Pulmonary artery endothelial cell (primary cell): ENCODE results near the gene RPS6KA4. TPM values are rescaled to one million over a fixed set of nuclear protein-coding genes. Genes with fewer than 3 reads are reported as not detected.
"Not testable (repeated sequence)": the region's sequence is repeated elsewhere in the genome, so short reads cannot be mapped to it uniquely, and the experiment has no call there.

Experiments used
- DNase-seq: peaks from one replicate; pipeline ENCODE4 v3.0.0-alpha.2; 2011; ENCODE audit warnings: low read depth, low spot score
- total RNA-seq: library from RNA; depleted of rRNA; stranded (reverse); fragments of >200 nt; gene quantifications from 2 replicates; pipeline ENCODE4 v1.2.3, GENCODE V29; 2014

The RPS6KA4 gene
- total RNA-seq, 1 donor from 2014 or later: 46.7 TPM

DNA sequence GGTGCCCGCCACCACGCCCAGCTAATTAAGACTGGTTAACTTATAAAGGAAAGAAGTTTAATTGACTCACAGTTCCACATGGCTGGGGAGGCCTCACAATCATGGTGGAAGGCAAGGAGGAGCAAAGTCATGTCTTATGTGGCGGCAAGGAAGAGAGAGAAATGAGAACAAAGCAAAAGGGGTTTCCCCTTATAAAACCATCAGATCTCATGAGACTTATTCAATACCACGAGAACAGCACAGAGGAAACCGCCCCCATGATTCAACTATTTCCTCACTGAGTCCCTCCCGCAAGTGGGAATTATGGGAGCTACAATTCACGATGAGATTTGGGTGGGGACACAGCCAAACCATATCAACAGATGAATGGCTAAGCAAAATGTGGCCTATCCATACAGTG lies 59.3 kb downstream of the RPS6KA4 start:
- DNase-seq: not testable (repeated sequence)

DNA sequence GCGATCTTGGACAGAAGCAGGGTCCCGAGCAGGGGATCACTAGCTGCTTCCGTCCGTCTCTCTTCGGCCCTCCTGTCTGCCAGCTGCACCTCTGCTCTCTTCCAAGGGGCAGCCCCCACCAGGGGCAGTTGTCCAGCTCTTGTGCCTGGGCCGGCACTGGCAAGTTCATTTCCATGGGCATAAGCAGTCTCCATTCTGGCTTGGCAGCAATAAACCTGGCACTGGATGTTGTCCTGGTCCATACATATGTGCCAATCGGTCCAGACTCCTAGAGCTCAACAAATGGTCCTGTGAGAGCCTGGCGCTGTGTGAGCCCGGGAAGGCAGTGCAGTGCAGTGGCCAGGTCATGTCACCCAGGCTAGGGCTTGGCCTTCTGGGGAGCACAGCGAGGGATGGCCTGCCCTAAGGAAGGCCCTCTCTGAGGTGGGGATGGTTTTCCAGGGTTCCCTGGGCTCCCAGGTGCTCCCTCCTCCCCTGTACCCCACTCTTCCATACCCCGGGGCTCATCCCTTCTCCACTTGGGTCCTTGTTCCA lies 60.4 kb downstream of the RPS6KA4 start:
- DNase-seq: no peak

DNA sequence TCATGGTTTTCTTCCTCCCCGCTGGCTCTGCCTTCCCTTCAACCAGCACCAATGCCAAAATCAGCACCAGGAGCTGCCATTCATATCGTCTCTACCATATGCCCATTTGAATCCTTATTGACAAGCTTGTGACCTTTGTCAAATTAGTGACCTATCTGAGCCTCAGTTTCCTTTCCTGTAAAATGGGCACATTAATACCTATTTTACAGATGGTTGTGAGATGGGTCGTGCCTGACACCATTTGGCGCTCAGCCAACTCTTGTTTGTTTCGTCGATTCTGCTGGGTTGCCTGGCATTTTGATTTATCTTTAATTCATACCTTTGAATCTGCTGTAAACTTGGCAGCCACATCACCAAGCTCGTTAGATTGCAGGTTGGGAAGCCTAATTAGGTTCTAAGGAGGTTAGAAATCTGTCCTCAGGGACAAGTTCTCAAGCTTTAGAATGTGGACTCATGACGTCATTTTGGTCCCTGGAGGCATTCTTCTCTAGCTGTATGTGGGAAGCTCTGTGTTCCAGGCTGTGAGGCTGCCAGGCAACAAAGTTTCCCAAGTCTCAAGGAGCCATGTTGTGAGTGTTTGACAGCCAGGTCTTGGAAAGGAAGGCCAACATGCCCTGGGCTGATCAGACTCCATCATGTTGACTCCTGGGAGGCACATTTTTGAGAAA lies 61.0 kb downstream of the RPS6KA4 start:
- no peak for DNase-seq

Other genes with a start within 250 kb of the RPS6KA4 start
- gene MACROD1, start 193.0 kb upstream of the RPS6KA4 start, total RNA-seq: 14.6 and 37.7 TPM in 2 replicates
- gene STIP1, start 173.0 kb upstream of the RPS6KA4 start, total RNA-seq: 187 and 331 TPM in 2 replicates
- 75.9 and 109 TPM in 2 replicates for gene FERMT3, start 152.4 kb upstream of the RPS6KA4 start, total RNA-seq
- gene TRPT1, start 133.0 kb upstream of the RPS6KA4 start, total RNA-seq: 13.4 and 20.0 TPM in 2 replicates
- 35.5 and 47.1 TPM in 2 replicates for gene NUDT22, start 132.9 kb upstream of the RPS6KA4 start, total RNA-seq
- gene DNAJC4, start 128.6 kb upstream of the RPS6KA4 start, total RNA-seq: 11.8 and 12.2 TPM in 2 replicates
- gene VEGFB, start 124.6 kb upstream of the RPS6KA4 start, total RNA-seq: 18.4 and 18.7 TPM in 2 replicates
- gene FKBP2, start 118.1 kb upstream of the RPS6KA4 start, total RNA-seq: 62.8 and 91.5 TPM in 2 replicates
- gene PPP1R14B, start 112.2 kb upstream of the RPS6KA4 start, total RNA-seq: 312 and 327 TPM in 2 replicates
- 66.6 and 84.5 TPM in 2 replicates for gene PLCB3, start 107.6 kb upstream of the RPS6KA4 start, total RNA-seq
- gene BAD, start 74.5 kb upstream of the RPS6KA4 start, total RNA-seq: 60.7 and 84.5 TPM in 2 replicates
- gene GPR137, start 73.3 kb upstream of the RPS6KA4 start, total RNA-seq: 5.4 and 11.0 TPM in 2 replicates
- gene KCNK4, start 67.9 kb upstream of the RPS6KA4 start, total RNA-seq: 0.07 TPM in 1 of 2 replicates, not detected in the other
- gene CATSPERZ, start 58.8 kb upstream of the RPS6KA4 start, total RNA-seq: 0.33 TPM in 1 of 2 replicates, not detected in the other
- 40.4 and 50.9 TPM in 2 replicates for gene ESRRA, start 53.6 kb upstream of the RPS6KA4 start, total RNA-seq
- 219 and 239 TPM in 2 replicates for gene TRMT112, start 41.6 kb upstream of the RPS6KA4 start, total RNA-seq
- gene PRDX5, start 41.0 kb upstream of the RPS6KA4 start, total RNA-seq: 173 and 299 TPM in 2 replicates
- 0.88 and 1.6 TPM in 2 replicates for gene CCDC88B, start 19.0 kb upstream of the RPS6KA4 start, total RNA-seq
- gene SLC22A11, start 196.8 kb downstream of the RPS6KA4 start, total RNA-seq: not detected in 2 replicates
- gene SLC22A12, start 232.1 kb downstream of the RPS6KA4 start, total RNA-seq: not detected in 2 replicates